ENCODE measurements around the gene AFP.

The AFP gene

DNA sequence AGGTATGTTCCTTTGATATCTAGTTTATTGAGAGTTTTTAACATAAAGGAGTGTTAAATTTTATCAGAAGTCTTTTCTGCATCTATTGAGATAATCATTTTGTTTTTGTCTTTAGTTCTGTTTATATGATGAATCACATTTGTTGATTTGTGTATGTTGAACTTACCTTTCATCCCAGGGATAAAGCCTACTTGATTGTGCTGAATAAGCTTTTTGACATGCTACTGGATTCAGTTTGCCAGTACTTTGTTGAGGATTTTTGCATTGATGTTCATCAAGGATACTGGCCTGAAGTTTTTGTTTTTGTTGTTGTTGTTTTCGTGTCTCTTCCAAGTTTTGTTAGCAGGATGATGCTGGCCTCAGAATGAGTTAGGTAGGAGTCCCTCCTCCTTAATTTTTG lies 34.7 kb downstream of the AFP start:
- DNase-seq, result no peak

DNA sequence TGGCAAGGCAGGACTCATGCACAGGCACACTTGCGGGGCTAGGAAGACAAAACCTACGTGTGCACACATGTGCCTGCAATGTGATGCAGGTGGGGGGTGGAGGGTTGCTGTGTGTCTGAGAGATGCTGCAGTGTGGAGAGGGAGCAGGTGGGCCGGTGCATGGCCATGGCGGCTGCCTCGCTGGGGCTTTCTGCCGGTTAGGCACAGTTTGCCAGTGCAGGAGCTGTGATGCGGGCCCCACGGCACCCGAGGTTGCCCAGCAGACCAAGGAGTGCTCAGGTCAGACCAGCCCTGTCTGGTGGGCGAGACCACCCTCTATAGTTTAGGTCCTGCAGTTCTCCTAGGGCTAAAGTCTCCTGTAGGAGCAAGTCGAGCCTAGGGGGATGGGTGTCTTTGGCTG lies 41.2 kb downstream of the AFP start:
- DNase-seq, result no peak

DNA sequence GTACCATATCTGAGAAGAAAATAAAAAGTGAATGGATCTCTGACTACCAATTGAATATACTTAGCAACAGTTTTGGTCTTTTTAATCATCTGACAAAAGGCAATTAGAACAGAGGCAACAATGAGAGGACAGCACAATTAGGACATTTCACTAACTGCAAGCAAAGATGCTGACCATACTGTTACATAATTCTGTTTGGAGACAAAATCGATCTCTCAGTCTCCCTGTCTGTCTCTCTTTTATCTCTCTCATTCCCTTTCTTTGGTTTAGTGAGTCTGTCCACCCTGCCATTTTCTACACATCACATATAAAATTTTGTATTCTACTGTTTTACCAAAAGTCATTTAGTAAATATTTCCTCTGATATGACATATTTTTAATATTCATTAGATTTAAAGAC lies 43.3 kb downstream of the AFP start:
- DNase-seq, result no peak

DNA sequence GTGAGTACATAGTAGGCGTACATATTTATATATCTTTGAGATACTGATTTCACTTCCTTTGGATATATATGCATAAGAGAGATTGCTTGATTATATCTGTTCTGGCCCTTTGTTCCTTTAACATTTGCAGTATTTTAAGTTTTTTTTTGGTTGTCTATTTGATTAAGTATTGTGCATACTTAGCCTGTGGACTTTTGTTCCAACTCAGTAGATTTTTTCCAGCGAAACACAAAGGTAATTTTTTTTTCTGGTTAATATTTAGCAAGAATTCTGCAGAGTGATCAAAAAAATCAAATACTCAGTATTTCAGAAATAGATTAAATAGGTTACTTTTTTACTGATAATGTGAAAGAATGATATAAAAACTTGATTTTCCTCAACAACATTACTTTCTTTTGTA lies 45.3 kb downstream of the AFP start, which contains the start of gene AFM:
Gene AFM (plus strand): TSS at position 388 of the 400 bp plus-strand sequence. CDS start 31 bp downstream, outside the sequence.
- DNase-seq, result no peak

DNA sequence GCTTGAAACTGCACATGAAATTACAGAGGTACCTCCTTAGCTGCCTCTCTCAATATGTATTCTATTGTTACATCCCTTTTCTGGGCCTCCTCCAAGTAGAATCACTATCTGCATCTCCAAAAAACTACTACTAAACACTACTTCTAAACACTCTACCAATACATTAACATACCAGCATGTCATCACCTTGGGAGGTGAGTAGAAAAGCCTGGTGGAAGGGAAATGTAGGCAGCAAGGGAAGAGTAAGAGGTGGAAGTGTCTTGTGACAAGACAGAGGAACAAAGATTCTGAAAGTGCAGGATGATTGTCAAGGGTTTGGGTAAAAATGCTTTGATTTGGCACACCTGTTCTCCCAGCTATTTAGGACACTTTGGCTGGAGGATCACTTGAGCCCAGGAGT lies 49.1 kb downstream of the AFP start:
- DNase-seq, result no peak

DNA sequence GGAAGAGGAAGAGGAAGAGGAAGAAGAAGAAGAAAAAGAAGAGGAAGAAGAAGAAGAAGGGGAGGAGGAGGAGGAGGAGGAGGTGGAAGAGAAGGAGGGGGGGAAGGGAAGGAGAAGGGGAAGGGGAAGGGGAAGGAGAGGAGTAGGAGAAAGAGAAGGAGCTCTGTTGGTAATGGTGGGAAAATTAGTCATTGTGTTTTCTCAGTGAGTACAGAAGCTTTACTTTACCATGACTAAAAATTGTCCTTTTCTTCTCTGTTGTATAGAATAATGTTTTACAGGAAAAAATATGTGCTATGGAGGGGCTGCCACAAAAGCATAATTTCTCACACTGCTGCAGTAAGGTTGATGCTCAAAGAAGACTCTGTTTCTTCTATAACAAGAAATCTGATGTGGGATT lies 49.6 kb downstream of the AFP start:
- DNase-seq, result no peak

DNA sequence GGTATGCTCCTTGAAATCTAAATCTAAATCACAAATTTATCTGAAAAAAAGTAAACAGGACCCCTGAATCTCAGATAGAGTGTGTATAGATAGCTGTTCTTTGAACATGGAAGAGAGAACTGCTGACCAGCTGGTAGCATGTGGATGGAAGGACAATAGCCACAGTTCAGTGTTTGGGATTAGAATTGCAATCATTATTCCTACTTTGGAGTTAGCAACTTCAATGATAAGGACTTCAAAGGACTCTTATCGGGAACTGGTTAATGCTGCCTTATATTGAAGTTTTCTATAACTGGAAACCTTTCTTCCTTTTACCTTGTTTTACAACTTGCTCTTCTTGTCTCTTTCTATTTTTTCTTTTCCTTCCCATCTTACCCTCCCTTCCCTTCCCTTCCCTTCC lies 50.5 kb downstream of the AFP start:
- DNase-seq, result no peak

DNA sequence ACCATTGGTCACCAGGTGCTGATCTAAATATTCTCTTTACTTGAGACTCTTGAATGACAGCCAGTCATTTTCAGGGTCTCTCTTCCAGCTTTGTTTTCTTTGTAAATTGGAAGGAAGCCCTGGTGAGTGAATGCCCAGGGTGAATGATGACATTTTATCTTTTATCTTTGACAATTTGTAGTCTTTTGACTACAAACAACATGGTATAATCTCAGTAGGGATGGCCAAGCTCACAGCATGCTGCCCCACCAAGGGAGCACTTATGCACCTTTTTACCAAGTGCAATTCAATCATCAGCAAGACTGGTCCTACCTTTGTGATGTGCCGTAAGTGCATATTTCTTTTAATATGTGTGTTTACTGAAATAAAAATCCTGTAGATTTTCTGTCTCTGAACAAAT lies 51.2 kb downstream of the AFP start:
- DNase-seq, result no peak

DNA sequence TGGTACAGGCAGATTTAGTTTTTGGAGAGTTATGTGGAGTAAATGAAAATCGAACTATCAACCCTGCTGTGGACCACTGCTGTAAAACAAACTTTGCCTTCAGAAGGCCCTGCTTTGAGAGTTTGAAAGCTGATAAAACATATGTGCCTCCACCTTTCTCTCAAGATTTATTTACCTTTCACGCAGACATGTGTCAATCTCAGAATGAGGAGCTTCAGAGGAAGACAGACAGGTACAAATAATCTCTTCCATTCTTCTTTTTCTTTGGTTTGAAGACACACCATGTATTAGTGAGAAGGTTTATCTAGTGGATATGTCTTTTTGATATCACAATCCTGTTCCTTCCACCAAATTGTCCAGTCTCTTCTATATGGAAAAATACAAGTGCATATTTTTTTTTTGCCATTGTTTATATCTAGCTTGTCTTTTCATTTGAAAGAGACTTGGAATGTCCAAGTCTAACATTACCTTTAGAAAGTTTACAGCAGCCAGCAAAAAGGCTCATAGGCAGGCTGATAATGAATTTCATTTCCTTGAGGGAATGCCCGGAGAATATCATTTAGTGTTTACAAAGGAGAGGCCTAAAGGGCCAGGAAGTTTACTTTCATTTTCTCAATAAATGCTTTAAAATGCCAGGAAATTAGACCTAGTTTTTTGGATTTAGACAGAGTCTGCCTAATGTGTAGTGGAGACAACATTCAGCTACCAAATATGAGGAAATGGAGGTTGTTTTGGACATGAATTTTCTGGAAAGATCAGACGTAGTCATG lies 64.2 kb downstream of the AFP start:
- DNase-seq, result no peak

DNA sequence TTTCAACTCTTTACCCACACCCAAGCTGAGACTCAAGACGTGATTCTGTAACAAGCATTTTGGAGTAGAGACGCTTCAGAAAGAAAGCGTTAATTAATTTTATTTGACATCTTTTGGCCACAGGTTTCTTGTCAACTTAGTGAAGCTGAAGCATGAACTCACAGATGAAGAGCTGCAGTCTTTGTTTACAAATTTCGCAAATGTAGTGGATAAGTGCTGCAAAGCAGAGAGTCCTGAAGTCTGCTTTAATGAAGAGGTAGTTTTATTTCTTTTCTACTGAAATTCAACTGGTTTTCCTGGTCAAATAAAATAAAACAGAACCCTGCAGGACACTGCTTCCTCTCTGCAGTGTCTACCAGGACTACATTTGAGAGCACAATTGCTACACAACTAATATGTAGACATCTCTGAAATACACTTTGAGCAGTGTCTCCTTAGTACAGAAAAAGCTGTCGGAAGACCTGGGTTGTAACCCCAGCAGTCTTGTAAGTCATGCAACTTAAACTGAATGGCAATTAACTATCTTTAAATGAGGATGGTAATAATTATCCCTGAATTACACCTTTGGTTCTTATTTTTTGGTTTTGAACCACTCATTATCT lies 65.7 kb downstream of the AFP start:
- DNase-seq, result no peak

DNA sequence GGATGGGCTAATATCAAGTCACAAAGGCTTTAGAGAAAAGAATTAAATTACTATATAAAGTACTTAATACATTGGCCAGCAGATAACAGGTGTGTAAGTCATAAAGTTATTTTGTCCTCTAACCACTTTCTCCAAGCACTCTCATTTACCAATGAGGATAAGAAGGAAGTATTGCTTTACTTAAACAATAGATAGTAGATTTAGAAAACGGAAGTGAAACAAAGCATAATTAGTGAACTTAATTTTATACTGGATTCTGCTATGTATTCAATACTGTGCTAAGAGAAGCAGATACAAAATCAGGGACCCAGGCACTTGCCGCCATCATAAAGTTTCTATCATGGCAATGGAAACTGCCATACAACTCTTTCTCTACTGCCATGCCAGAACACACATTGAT lies 69.5 kb downstream of the AFP start:
- DNase-seq, result no peak
